Tongue (tissue), 2 donors: Measurements from ENCODE around the gene TNFSF9. TPM values are rescaled to one million over a fixed set of nuclear protein-coding genes. Genes with fewer than 3 reads are reported as not detected.
"Not testable (repeated sequence)": the region's sequence is repeated elsewhere in the genome, so short reads cannot be mapped to it uniquely, and the experiment has no call there.

Experiments used
- DNase-seq: peaks from one replicate; pipeline ENCODE4 v3.0.0-alpha.2; 2015
- total RNA-seq: library from RNA; depleted of rRNA; stranded (reverse); fragments of >200 nt; gene quantifications from one replicate; pipeline ENCODE4 v1.2.3, GENCODE V29; 2014

The TNFSF9 gene
- total RNA-seq, 1 donor from 2014 or later: 0.62 TPM

DNA sequence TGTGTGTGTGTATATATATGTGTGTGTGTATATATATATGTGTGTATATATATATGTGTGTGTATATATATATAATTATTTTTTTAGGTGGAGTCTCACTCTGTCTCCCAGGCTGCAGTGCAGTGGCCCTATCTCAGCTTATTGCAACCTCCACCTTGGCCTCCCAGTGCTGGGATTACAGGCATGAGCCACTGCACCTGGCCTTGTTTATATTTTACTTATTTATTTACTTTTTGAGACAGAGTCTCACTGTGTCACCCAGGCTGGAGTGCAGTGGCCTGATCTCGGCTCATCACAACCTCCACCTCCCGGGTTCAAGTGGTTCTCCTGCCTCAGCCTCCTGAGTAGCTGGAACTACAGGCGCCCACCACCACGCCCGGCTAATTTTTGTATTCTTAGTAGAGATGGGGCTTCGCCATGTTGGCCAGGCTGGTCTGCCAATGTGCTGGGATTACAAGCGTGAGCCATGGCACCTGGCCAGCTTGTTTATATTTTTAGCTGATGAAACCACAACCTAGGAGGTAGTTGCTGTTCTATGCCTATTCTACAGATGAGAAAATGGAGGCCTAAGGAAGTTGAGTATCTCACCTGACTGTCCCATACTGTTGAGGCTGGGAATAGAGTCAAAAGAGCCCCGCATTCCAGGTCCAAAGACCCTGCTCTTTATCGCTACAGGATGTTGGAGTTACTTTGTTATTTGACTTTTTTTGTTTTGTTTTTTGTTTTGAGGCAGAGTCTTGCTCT lies 22.6 kb upstream of the TNFSF9 start:
- DNase-seq: not testable (repeated sequence)

DNA sequence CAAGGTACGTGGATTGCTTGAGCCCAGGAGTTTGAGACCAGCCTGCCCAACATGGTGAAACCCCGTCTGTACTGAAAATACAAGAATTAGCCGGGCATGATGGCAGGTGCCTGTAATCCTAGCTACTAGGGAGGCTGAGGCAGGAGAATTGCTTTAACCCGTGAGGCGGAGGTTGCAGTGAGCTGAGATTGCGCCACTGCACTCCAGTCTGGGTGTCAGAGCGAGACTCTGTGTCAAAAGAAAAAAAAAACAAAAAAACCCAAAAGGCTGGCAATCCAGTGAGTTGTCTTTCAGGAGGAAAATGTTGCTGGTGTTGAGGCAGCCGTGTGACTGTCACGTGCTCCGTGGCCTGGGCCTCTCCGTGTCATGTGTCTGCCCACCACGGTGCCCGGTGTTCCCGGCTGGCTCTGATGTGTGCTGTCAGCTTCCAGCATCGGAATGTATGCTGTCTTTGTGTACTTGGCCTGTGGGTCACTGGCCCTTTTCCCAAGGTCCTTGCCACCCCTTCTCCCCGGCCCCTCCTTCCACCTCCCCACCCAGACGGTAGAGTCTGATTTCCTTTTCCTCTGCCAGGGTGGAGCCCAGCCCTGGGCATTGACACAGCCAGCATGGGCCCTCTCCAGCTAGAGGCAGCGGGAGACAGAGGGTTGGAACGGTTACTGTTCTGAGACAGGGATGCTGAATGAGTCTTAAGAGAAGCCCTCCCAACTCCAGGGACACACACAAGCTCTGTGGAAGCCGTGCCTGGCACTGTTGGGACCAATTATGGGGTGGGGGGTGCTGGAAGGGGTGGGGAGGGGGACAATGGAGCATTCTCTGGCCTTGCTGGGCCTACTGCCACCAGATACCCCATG lies 21.5 kb upstream of the TNFSF9 start:
- no peak for DNase-seq

DNA sequence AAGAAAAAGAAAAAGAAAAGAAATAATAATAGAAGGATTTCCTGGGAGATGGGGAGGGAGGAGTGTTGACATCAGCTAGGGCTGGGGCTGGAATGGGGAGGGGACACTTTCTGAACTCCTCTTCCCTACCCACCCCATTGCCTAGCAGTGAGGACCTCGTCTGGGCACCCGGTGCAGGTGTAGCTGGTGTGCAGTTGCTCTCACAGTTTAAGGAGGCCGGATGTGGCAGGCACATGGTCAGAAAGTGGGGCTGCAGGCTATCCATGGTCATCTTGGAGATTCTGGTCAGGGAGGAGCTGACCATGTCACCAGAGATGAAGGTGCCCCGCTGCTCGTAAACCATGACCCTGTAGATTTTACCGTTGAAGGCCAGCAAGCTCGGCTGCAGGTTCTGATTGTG lies 20.2 kb upstream of the TNFSF9 start:
- DNase-seq: no peak

DNA sequence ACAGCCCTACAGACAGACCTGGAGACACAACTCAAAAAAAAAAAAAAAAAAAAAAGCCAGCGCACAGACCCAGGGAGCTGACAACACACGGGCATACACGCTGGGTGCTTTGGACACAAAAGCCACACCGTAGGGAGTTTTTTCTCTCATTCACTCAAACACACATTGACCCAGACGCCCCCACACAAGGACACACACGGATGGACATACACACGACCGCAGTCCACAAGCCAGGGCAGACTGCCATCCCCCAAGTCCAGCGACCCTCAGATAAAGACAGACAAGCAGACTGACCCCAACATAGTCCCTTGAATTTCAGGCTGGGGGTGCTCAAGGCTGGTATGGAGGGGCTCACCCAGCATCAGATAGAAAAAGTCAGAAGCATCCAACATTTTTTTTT lies 16.7 kb upstream of the TNFSF9 start:
- no peak for DNase-seq

DNA sequence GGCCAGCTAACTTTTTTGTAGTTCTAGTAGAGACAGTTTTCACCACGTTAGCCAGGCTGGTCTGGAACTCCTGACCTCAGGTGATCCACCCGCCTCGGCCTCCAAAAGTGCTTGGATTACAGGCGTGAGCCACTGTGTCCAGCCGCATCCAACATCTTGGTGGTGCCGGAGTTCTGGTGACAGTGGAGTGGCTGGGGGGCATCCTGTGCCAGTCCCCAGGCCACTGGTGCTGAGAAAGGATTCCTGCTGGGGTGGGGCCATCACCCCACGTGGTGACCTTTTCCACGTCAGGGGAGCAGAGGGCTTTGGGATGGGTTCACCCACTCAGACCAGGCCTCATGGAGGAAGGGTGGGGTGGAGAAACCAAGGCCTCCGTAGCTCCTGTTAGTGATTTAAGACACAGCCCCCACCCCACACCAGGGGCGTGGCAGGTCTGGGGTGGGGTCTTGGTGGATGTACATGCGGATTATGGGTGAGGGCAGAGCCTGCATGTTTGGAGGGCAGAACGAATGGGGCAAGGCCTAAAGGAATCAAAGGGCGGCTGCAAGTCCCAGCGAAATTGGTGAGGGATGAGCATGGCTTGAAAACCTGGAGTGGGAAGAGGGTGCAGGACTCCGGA lies 15.8 kb upstream of the TNFSF9 start:
- DNase-seq: no peak

DNA sequence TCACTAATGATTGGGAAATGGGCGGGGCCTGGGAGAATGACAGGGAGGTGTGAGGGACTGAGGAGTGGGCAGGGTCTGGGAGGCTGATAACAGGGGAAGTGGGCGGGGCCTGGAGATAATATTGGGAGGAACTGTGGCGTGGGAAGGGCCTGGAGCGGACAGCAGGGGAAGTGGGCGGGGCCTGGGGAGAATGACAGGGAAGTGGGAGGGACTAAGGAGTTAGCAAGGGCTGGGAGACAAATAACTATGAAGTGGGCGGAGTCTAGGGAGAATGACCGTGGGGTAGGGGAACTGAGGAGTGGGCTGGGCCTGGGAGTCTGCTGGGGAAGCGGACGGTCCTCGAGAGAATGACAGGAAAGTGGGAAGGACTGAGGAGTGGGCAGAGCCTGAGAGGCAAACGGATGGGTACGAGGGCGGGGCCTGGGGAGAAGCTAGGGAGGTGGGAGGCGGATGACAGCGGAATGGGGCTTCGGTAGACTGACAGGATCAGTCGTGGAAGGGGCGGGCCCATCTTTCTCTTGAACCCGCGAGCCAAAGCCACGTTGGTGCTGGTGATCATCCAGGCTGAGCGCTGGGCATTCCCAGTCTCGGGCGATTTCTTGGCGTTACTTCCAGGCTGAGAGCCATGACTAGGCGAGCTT lies 14.7 kb upstream of the TNFSF9 start:
- DNase-seq: peak; percentile 86

DNA sequence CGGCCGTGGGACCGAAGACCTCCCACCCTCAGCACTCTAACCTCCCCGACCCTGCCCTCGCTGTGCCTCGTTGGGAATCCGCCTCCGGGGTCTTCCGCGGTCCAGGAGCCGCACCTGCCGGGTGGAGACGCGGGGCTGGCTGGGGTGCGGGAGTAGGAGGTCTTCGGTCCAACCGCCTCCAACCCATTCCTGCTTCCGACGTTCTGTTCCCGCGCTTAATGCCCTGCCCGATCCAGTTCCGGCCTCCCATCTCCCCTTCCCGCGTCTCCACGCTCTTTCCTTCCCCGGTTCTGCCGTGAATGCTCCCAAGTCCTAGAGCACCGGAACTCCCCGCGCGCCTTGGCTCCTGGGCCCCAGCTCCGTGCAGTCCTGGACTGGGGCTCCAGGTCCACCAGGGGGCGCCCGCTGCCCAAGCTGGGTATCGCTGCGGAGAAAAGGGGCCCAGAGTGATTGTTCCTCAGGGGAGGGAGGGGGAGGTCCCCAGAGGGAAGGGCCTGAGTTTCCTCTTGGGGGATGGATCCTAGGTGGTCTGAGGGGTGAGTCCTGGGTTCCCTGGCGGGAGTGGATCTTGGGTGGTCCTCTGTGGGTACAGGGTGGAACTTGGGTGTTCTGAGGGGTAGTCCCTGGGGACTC lies 14.1 kb upstream of the TNFSF9 start:
- peak; percentile 91 for DNase-seq

DNA sequence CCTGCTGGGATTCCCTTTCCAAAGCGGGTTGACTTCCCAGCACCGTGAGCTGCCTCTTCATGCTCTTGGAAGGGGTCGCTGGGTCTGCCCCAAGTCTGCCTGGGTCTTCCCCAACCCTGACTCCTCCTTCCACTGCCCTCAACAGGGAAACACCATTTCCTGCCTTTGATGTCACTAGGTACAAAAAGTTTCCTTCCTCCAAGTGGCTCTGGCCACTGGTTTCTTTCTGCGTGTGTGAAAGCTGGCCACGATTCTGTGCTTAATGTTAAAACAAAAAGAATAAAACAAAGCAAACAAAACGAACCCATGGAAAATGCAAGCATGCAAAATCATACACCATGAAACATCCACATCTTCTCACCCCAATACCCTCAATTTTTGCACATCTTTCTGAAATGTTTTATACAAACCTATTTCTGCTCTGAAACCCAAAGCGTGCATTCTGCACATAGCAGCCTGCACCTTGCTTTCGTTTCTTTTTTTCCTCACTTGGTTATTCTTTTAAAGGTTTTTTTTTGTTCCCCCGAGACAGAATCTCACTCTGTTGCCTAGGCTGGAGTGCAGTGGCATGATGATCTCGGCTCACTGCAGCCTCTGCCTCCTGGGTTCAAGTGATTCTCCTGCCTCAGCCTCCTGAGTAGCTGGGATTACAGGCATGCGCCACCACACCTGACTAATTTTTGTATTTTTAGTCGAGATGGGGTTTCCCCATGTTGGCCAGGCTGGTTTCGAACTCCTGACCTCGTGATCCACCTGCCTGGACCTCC lies 12.5 kb upstream of the TNFSF9 start:
- DNase-seq: no peak

DNA sequence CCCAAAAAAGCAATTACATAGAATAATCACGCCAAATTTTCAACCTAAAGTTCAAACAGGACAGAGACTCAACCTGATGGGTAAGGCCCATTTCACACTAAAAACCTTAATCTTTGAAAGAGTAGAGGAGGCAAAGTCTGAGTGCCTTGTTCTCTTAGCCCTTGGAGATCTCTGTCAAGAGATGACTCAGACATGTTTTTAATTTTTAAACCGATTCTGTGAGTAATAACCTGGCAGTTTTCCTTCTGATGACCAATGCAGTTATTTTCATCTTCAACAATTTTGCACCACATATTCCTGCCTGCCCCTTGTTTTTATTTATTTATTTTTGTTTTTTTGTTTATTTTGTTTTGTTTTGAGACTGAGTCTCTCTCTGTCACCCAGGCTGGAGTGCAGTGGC lies 11.5 kb upstream of the TNFSF9 start:
- no peak for DNase-seq

DNA sequence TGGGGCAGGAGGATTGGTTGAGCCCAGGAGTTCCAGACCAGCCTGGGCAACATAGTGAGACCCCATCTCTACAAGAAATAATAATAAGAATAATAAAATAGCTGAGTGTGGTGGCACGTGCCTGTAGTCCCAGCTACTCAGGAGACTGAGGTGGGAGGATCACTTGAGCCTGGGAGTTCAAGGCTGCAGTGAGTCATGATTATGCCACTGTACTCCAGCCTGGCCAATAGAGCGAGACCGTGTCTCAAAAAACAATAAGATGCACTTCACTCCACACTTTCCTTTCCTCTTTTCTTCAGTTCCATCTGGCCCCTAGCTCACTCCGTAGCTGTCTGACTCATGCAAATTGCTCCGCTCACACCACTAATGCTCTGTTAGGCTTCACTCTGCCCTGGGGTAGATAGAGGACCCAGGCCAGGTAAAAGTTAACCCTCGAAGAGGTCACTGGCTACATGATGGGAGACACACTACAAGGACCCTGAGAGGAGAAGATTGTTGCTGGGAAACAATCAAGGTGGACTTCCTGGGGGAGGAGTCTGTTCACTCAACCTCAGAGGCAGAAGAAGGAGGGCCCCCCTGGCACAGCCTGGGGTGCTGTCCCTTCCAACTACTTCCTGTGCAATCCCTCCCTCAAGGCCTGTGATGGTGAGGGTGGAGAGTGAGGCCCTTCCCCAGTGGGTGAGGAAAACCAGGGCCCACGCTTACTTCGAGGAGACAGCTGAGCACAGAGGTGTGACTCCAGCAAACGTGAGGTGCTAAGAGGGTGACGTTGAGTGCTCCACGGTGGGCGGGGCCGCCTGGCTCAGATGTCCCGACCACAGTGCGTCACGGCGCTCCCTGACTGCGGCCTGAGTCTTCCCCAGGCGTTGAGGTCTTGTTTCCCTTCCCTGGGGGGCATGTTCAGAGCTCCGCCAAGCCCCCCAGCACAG lies 8.8 kb upstream of the TNFSF9 start:
- no peak for DNase-seq

DNA sequence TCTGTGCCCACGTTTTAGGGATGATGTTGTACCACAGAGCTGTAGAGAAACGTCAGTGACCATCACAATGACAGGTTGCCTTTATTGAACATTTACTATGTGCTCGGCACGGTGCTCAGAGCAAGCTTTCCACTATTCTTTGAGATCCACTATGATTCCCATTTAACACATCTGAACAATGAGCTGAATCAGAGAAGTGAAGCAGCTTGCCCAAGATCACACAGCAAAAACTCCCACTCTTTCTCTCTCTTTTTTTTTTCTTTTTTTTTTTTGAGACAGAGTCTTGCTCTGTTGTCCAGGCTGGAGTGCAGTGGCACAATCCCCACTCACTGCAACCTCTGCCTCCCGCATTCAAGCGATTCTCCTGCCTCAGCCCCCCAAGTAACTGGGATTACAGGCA lies 8.1 kb upstream of the TNFSF9 start:
- no peak for DNase-seq

DNA sequence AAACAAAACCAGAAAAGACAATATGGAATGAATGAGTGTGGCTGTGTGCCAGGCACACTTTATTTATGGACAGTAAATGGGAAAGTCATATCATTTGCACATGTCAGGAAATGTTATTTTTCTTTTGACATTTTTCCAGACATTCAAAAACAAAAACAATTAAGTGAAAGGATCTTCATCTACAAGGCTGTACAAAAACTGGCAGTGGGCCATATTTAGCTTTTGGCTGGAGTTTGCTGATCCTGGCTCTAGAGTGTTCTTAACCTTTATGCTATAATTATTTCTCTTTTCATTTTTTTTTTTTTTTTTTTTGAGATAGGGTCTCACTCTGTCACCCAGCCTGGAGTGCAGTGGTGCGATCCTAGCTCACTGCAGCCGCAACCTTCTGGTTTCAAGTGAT lies 6.5 kb upstream of the TNFSF9 start:
- DNase-seq: no peak

DNA sequence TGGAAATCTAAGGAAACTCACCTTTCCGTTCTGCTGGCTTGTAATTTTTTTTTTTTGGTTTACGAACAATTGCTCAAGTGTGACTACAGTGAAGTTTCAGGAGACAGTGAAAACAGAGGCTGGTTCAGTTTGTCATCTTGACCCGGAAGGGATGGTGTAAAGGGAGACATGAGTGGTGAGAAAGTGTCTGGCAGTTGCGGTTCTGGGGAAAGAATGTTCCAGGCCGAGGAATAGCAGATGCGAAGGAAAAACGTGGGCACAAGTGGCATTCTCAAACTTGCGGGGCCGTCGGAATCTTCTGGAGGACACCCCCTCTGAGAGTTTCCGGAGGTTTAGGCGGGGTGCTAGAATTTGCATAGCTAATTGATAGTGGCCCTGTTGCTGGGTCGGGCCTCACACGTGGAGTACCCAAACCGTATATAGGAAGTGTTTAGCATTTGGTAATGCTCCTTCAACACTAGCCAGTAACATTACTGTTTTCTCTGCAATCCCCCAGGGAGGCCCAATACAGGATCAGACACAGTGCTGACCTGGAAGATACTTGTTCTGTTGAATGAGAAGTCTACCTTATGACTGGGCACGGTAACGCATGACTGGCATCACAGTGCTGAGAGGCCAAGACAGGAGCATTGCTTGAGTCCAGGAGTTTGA lies 2.8 kb upstream of the TNFSF9 start:
- no peak for DNase-seq

DNA sequence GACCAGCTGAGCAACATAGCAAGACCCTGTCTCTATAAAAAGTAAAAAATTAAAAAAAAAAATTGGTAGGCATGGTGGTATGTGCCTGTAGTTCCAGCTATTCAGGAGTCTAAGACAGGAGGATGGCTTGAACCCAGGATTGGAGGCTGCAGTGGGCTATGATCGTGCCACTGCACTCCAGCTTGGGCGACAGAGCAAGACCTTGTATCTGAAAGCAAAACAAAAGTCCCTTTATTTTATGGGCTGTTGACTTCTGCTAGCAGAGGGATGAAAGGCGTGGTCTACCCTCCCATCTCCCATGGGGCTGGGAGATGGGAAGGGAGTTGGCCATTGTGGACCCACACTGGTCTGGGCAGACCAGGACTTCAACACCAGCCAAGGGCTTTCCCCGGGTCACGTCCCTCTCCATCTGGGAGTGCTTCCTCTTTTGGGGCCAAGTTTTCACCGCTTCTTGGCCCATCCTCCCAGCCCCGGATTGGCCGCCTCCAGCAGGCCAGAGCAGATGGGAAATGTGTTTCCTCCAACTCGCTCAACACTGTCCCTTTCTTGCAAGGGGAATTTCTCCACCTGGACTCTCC lies 2.2 kb upstream of the TNFSF9 start:
- peak; percentile 52 for DNase-seq

DNA sequence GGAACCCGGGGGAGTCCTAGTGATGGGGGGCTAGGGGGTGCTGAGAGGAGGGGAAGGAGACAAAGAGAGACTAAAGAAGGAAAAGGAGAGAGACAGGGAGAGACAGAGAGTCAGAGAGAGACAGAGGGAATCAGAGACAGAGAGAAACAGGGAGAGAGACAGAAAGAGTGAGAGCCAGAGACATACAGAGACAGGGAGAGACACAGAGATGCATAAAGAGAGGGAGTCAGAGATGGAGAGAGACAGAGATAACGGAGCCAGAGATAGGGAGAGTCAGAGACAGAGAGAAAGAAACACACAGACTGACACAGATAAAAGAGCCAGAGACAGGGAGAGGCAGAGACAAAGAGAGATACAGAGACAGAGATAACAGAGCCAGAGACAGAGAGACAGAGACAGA lies 1.5 kb upstream of the TNFSF9 start:
- DNase-seq: no peak

DNA sequence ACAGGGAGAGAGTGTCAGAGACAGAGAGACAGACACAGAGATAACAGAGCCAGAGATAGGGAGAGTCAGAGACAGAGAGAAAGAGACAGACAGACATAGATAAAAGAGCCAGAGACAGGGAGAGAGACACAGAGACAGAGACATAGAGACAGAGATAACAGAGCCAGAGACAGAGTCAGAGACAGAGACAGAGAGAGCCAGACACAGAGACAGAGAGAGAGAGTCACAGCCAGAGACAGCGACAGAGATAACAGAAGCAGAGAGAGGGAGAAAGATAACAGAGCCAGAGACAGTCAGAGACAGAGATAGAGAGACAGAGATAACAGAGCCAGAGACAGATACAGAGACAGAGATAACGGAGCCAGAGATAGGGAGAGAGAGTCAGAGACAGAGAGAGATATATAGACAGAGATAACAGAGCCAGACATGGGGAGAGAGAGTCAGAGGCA lies 865 bp upstream of the TNFSF9 start:
- no peak for DNase-seq

DNA sequence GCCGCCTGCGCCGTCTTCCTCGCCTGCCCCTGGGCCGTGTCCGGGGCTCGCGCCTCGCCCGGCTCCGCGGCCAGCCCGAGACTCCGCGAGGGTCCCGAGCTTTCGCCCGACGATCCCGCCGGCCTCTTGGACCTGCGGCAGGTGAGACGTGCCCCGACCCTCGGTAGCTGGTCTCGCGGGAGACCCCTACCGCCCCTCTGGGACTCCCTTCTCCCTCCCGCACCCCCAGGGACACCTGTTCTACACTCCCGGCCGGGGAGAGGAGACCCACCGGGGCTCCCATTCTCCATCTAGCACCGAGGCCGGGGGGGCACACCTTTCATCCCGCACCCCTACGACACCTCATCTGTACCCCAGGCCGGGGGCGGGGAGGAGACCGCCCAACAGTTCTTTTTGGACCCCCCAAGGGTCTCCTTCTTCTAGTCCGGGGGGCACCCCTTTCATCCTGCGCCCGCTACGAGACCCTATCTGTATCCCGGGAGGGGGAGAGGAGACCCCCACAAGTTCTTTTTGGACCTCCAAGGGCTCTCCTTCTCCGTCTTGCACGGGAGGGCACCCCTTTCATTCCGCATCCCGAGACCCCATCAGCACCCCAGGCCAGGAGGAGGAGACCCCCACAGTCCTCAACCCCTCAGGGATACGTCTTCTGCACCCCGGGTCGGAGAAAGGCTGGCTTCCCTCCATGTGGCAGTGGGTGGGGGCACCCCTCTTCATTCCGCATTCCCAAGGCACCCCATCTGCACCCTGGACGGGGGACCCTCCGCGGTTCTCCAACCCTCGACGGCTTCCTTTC lies 533 bp downstream of the TNFSF9 start:
- DNase-seq: no peak

DNA sequence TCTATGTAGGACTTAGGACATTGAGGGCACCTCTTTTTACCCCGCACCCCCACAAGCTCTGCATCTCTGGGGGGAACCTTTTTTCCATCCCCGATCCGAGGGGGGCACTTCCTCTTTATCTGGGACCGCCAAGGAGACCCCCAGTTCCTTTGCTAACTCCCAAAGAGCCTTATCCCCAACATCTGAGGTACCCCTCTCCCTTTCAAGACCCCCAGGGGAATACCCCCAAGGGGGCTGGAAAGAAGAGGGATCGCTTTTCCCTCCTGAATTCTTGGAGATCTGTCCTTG lies 1.1 kb downstream of the TNFSF9 start:
- no peak for DNase-seq
